Calu3 (cell line): ENCODE results near the gene USP30. TPM values are rescaled to one million over a fixed set of nuclear protein-coding genes. Genes with fewer than 3 reads are reported as not detected.

Source experiments
- BruUV-seq: library from RNA; stranded (reverse); fragments of 400-500 nt; replicated peaks from 2 replicates; lab custom pipeline; 2021; lab: Mats Ljungman, UMichigan
- CTCF ChIA-PET: fragments of 300-600 bp; sonication (Branson Sonifier 250); formaldehyde crosslinking; loops from one replicate; lab custom pipeline; 2022; ENCODE audit warnings: antibody characterized with exemption; lab: Charles Lee
- DNase-seq: peaks from one replicate; pipeline ENCODE4 v3.0.0; 2022
- H3K27ac Mint-ChIP-seq: one replicate; pipeline ENCODE4 v1.8.0; 2022; ENCODE audit warnings: mixed read lengths; ENCODE audit not compliant: unreplicated experiment
- H3K27me3 Mint-ChIP-seq: one replicate; pipeline ENCODE4 v1.8.0; 2022; ENCODE audit warnings: mixed read lengths; ENCODE audit not compliant: unreplicated experiment
- H3K36me3 Mint-ChIP-seq: one replicate; pipeline ENCODE4 v1.8.0; 2022; ENCODE audit warnings: mild to moderate bottlenecking, moderate library complexity, mixed read lengths; ENCODE audit not compliant: insufficient read depth, unreplicated experiment
- H3K4me1 Mint-ChIP-seq: one replicate; pipeline ENCODE4 v1.8.0; 2022; ENCODE audit warnings: mild to moderate bottlenecking, low read depth, mixed read lengths; ENCODE audit not compliant: unreplicated experiment
- H3K4me3 Mint-ChIP-seq: one replicate; pipeline ENCODE4 v1.8.0; 2022; ENCODE audit warnings: mild to moderate bottlenecking, low read depth, moderate library complexity, mixed read lengths; ENCODE audit not compliant: unreplicated experiment
- H3K9me3 Mint-ChIP-seq: one replicate; pipeline ENCODE4 v1.8.0; 2022; ENCODE audit warnings: low read depth, mixed read lengths; ENCODE audit not compliant: unreplicated experiment
- CTCF ChIP-seq: fragments of 200-600 bp; IDR thresholded peaks from one replicate; pipeline ENCODE4 v1.8.0; 2022; ENCODE audit warnings: antibody characterized with exemption; ENCODE audit not compliant: unreplicated experiment
- intact Hi-C: fragments of 100-400 bp; cut with micrococcal nuclease; formaldehyde crosslinking; loops from one replicate; pipeline ENCODE4 v1.10.0; 2022; ENCODE audit not compliant: unreplicated experiment
- total RNA-seq: library from RNA; stranded (reverse); gene quantifications from 2 replicates; pipeline ENCODE4 v1.2.3, GENCODE V29; 2022

Gene USP30
- total RNA-seq, 1 experiment from 2014 or later: 13.0 TPM

GRCh38 chr12:109064143-109064542 is 11.8 kb downstream of the USP30 start:
- DNase-seq: no peak
- CTCF ChIA-PET: interaction anchor here (0.6 kb wide), 1 partner anchor 91 kb away, joined by 5 read pairs; no protein-coding TSS in a partner anchor
- no peaks in the 10 kb centered on the region for H3K27me3 Mint-ChIP-seq
- no TSS peak for BruUV-seq
- H3K4me3 Mint-ChIP-seq: no peak overlapping the region
- no peak for TF ChIP-seq CTCF
- H3K27ac Mint-ChIP-seq: no peak overlapping the region
- no peaks in the 10 kb centered on the region for H3K9me3 Mint-ChIP-seq
- no peaks in the 10 kb centered on the region for H3K4me1 Mint-ChIP-seq
- H3K36me3 Mint-ChIP-seq: no peaks in the 10 kb centered on the region
- intact Hi-C loops: no loop called here

DNA sequence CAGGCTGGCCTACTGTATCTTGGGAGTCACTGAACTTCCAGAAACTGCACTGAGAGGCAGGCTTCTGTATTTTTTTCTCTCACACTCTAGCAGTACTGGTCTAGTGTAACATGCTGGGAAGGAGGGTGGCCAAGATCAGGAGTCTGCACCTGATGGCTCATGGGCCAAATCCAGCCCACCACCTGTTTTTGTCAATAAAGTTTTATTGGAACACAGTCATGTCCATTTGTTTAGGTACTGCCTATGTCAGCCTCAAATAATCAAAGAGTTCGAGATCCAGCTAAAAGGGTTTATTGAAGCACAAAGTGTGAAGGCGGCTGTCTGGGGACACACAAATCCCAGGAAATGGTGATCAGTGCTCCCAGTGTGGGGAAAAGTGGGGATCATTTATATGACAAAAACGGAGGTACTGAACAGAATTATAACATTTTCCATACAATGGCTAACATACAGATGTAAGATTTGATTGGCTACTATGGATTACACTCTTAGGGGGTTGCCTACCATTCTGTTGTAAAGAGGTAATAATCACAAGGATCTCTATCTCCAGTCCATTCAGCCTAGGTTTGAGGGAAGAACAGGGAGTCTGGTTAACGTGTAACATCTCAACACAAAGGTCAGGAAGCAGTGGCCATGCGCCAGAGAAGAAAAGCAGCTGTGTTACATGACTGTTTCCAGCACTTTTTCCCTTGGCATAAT is 12.9 kb downstream of the USP30 start:
- CTCF ChIA-PET: no interaction called here
- H3K27ac Mint-ChIP-seq: no peak overlapping the region

GRCh38 chr12:109065853-109066193 is 13.4 kb downstream of the USP30 start:
- no peaks in the 10 kb centered on the region for H3K9me3 Mint-ChIP-seq
- intact Hi-C loops: no loop called here
- H3K36me3 Mint-ChIP-seq: no peaks in the 10 kb centered on the region
- H3K4me1 Mint-ChIP-seq: no peaks in the 10 kb centered on the region
- CTCF ChIA-PET: no interaction called here
- no peaks in the 10 kb centered on the region for H3K27me3 Mint-ChIP-seq
- BruUV-seq: no TSS peak
- H3K27ac Mint-ChIP-seq: no peak overlapping the region
- no peak for DNase-seq
- no peak overlapping the region for H3K4me3 Mint-ChIP-seq
- no peak for TF ChIP-seq CTCF

More for the DNA sequence above, 12.9 kb downstream of the USP30 start:
- intact Hi-C loops: no loop called here
- H3K9me3 Mint-ChIP-seq: no peaks in the 10 kb centered on the region
- DNase-seq: no peak
- TF ChIP-seq CTCF: no peak
- no peaks in the 10 kb centered on the region for H3K27me3 Mint-ChIP-seq
- no peaks in the 10 kb centered on the region for H3K36me3 Mint-ChIP-seq
- no peaks in the 10 kb centered on the region for H3K4me1 Mint-ChIP-seq
- no peak overlapping the region for H3K4me3 Mint-ChIP-seq
- no TSS peak for BruUV-seq

DNA sequence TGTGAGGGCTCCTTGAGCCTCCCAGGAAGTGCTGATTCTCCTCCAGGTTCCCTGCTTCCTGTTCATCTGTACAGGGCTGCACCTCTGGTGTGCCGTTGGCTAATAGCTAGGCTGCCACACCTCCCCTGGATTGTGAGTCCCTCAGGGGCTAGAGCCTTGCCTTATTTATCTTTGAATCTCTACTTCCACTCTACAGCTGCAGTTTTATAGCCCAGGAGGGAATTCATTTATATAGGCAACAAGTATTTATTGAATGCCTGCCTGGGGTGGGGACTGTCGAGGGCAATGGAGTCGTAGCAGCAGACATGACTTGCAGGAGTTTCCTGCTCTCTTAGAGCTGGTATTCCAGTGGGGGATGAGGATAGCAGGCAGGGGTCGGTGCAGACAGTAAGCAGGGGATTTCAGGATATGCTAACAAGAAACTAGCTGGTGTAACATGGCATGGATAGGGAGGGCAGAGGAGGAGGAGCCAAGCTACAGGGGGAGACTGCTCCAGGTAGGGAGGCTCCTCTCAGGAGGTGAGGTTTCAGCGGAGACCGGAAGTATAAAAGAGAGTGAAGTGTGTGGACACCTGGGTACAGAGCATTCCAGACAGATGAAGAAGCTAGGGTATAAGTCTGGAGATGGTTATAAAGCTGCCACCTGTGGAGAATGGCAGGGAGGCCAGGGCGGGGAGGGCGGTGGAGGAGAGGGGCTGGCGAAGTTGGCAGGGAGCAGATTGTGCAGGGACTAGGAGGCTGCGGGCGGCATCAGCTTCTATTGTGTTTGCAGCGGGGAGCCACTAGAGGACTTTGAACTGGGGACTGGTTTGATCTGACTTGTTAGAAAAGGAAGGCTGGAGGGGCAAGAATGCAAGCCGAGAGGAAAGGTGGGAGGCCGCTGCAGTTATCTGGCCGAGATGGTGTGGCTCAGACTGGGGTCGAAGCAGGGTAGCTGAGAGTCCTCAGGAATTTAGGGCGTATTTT is 17.2 kb downstream of the USP30 start:
- no peak for DNase-seq
- intact Hi-C loops: no loop called here
- Mint-ChIP-seq H3K4me3 (no peak overlapping the region), H3K27ac (no peak overlapping the region), H3K4me1 (no peaks in the 10 kb centered on the region), H3K9me3 (no peaks in the 10 kb centered on the region), H3K36me3 (peaks cover 5% of the 10 kb centered on the region), H3K27me3 (no peaks in the 10 kb centered on the region)
- no peak for TF ChIP-seq CTCF
- CTCF ChIA-PET: no interaction called here
- BruUV-seq: no TSS peak
